CD14-positive monocyte (primary cell): ENCODE measurements around the gene LTBP1. TPM values are rescaled to one million over a fixed set of nuclear protein-coding genes. Genes with fewer than 3 reads are reported as not detected.

ENCODE experiments used
- DNase-seq, 3 donors: peaks; one replicate each; pipeline ENCODE4 v3.0.0-alpha.2; 2011 to 2022
- H2AFZ ChIP-seq: 2 replicates; pipeline ENCODE4 v1.6.0; 2012; ENCODE audit warnings: mild to moderate bottlenecking, low read depth, low read length, inconsistent platforms; ENCODE audit not compliant: insufficient read depth, poor library complexity, severe bottlenecking
- H3K27ac ChIP-seq, 2 donors: 1 replicate in 1 of 2; 2 replicates in 1 of 2; pipeline ENCODE4 v1.5.1; 2012 to 2013; ENCODE audit warnings: low read length in 2 of 2, control low read depth in 1 of 2, inconsistent platforms in 1 of 2, low read depth in 1 of 2, mild to moderate bottlenecking in 1 of 2
- H3K27me3 ChIP-seq, 2 donors: one replicate each; pipeline versions ENCODE4 v1.6.0 to v1.6.1; 2011 to 2013; ENCODE audit warnings: low read length in 2 of 2; ENCODE audit not compliant: control insufficient read depth in 2 of 2, insufficient read depth in 2 of 2
- H3K36me3 ChIP-seq, 2 donors: replicated peaks in 1 of 2; 1 replicate in 1 of 2; 2 replicates in 1 of 2; pipeline versions ENCODE4 v1.5.1 to v1.6.1; 2012 to 2013; ENCODE audit warnings: low read length in 2 of 2, control low read depth in 1 of 2, inconsistent platforms in 1 of 2, mild to moderate bottlenecking in 1 of 2; ENCODE audit not compliant: insufficient read depth in 2 of 2, control insufficient read depth in 1 of 2
- H3K4me1 ChIP-seq, 2 donors: 1 replicate in 1 of 2; 2 replicates in 1 of 2; pipeline versions ENCODE4 v1.5.1 to v1.6.1; 2012 to 2013; ENCODE audit warnings: low read length in 2 of 2, control low read depth in 1 of 2, inconsistent platforms in 1 of 2, mild to moderate bottlenecking in 1 of 2, moderate library complexity in 1 of 2; ENCODE audit not compliant: insufficient read depth in 2 of 2, control insufficient read depth in 1 of 2
- H3K4me2 ChIP-seq: replicated peaks from 2 replicates; pipeline ENCODE3; 2012; ENCODE audit warnings: low read length, moderate library complexity, mild to moderate bottlenecking; ENCODE audit not compliant: poor library complexity, severe bottlenecking; ENCODE audit errors: extremely low read depth
- H3K4me3 ChIP-seq, 3 experiments: fragments of 200-600 bp in 1 of 3; sonication (generic) in 1 of 3; replicated peaks in 1 of 3; 1 replicate in 2 of 3; 2 replicates in 1 of 3; pipeline ENCODE4 v1.5.1; 2011 to 2013; ENCODE audit warnings: low read length in 3 of 3, mild to moderate bottlenecking in 3 of 3, control low read depth in 2 of 3, low read depth in 2 of 3, inconsistent platforms in 1 of 3, moderate library complexity in 1 of 3
- H3K79me2 ChIP-seq: 2 replicates; pipeline ENCODE4 v1.6.0; 2012; ENCODE audit warnings: mild to moderate bottlenecking, control low read depth, inconsistent platforms, low read length, moderate library complexity; ENCODE audit not compliant: insufficient read depth
- H3K9ac ChIP-seq: 2 replicates; pipeline ENCODE4 v1.6.0; 2017; ENCODE audit warnings: low read length, mild to moderate bottlenecking; ENCODE audit not compliant: insufficient read depth, poor library complexity, severe bottlenecking
- H3K9me3 ChIP-seq, 2 donors: replicated peaks in 1 of 2; 1 replicate in 1 of 2; 2 replicates in 1 of 2; pipeline versions ENCODE4 v1.5.1 to v1.6.1; 2012 to 2013; ENCODE audit warnings: low read length in 2 of 2, control low read depth in 1 of 2; ENCODE audit not compliant: control insufficient read depth in 1 of 2, insufficient read depth in 1 of 2
- H4K20me1 ChIP-seq: 2 replicates; pipeline ENCODE4 v1.6.0; 2012; ENCODE audit warnings: mild to moderate bottlenecking, low read length, control low read depth, moderate library complexity; ENCODE audit not compliant: insufficient read depth
- H3K27ac Mint-ChIP-seq, 7 donors: one replicate each; pipeline ENCODE4 v1.8.0; 2020; ENCODE audit warnings: mild to moderate bottlenecking in 7 of 7, mixed read lengths in 7 of 7, moderate library complexity in 6 of 7, inconsistent platforms in 2 of 7
- H3K27me3 Mint-ChIP-seq, 3 donors: one replicate each; pipeline ENCODE4 v1.8.0; 2021 to 2022; ENCODE audit warnings: low read depth in 3 of 3, mild to moderate bottlenecking in 3 of 3, mixed read lengths in 3 of 3, moderate library complexity in 3 of 3, inconsistent platforms in 1 of 3
- H3K36me3 Mint-ChIP-seq, 2 donors: one replicate each; pipeline ENCODE4 v1.8.0; 2020; ENCODE audit warnings: mixed read lengths in 2 of 2, inconsistent platforms in 1 of 2, mild to moderate bottlenecking in 1 of 2
- H3K4me1 Mint-ChIP-seq: one replicate; pipeline ENCODE4 v1.8.0; 2020; ENCODE audit warnings: mild to moderate bottlenecking, mixed read lengths
- H3K4me3 Mint-ChIP-seq, 2 donors: one replicate each; pipeline ENCODE4 v1.8.0; 2020; ENCODE audit warnings: mild to moderate bottlenecking in 2 of 2, mixed read lengths in 2 of 2, moderate library complexity in 1 of 2
- H3K9me3 Mint-ChIP-seq, 7 donors: one replicate each; pipeline ENCODE4 v1.8.0; 2020 to 2022; ENCODE audit warnings: mixed read lengths in 7 of 7, mild to moderate bottlenecking in 6 of 7, moderate library complexity in 6 of 7, inconsistent platforms in 2 of 7
- WGBS: methylation state at CpG from one replicate; pipeline ENCODE4 v1.1.5; 2013; ENCODE audit warnings: missing lambda C conversion rate; ENCODE audit not compliant: insufficient coverage; 5-methylcytosine and 5-hydroxymethylcytosine counted together
- intact Hi-C, 2 donors: fragments of 100-400 bp; cut with micrococcal nuclease; formaldehyde crosslinking; loops; one replicate each; pipeline versions ENCODE4 v1.15.0 to v1.15.1; 2023
- polyA plus RNA-seq, 3 donors: library from polyadenylated mRNA; depleted of rRNA in 1 of 3; unstranded in 2 of 3; stranded (reverse) in 1 of 3; fragments of 300-500 nt in 2 of 3; fragments of >200 nt in 1 of 3; fragmentation: Illumina TruSeq in 2 of 3; gene quantifications; 1 replicate in 2 of 3; 2 replicates in 1 of 3; pipeline ENCODE4 v1.2.3, GENCODE V29; 2012 to 2021
- TF ChIP-seq, protein P1 (sequence below): fragments of 200-600 bp; IDR thresholded peaks from one replicate; pipeline ENCODE4 v1.8.0; 2022; ENCODE audit warnings: antibody characterized with exemption, mild to moderate bottlenecking

LTBP1 gene
- polyA plus RNA-seq, 3 donors, result 0.18 to 0.24 TPM; not detected in 1

DNA sequence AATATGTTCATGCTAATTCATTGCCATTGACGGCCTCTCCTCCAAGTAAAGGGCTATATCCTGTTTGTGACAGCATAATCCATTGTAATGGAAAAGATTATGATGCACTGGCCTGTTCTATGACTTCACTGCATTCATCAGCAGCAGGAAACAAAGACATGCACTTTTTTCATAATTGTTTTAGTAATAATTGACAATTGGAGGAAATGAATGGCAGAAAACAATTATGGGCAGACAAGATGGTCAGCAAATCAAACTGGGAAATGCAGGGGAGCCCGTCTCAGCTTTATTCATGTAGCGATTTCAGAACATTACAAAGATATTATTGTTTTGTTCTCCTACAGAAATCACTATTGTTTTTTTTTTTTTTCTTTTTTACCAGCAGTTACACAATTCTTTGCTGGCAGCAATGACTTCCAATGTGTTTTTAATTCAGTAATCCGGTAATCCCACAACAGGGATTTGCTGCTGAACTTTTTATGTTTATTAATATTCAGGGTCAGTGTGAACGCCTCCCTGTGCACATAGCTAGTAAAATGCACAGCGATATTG is 495.9 kb downstream of the LTBP1 start:
- Histone ChIP-seq H3K4me1 (no peaks in the 10 kb centered on the region), H3K9me3 (no peaks in the 10 kb centered on the region), H3K9ac (no peak overlapping the region), H3K36me3 (no peaks in the 10 kb centered on the region), H2AFZ (no peak overlapping the region), H3K27ac (no peak overlapping the region), H4K20me1 (no peaks in the 10 kb centered on the region), H3K4me3 (no peak overlapping the region), H3K79me2 (no peaks in the 10 kb centered on the region), H3K27me3 (no peaks in the 10 kb centered on the region), H3K4me2 (no peak overlapping the region)
- Mint-ChIP-seq H3K27me3 (no peaks in the 10 kb centered on the region), H3K27ac (no peak overlapping the region), H3K9me3 (peaks cover 0 to 2% (median 0%) of the 10 kb centered on the region in 7 donors), H3K4me3 (no peak overlapping the region), H3K36me3 (no peaks in the 10 kb centered on the region), H3K4me1 (peaks cover 11% of the 10 kb centered on the region)
- DNase-seq, result no peak
- intact Hi-C loops, result no loop called here
- TF ChIP-seq, protein P1, sequence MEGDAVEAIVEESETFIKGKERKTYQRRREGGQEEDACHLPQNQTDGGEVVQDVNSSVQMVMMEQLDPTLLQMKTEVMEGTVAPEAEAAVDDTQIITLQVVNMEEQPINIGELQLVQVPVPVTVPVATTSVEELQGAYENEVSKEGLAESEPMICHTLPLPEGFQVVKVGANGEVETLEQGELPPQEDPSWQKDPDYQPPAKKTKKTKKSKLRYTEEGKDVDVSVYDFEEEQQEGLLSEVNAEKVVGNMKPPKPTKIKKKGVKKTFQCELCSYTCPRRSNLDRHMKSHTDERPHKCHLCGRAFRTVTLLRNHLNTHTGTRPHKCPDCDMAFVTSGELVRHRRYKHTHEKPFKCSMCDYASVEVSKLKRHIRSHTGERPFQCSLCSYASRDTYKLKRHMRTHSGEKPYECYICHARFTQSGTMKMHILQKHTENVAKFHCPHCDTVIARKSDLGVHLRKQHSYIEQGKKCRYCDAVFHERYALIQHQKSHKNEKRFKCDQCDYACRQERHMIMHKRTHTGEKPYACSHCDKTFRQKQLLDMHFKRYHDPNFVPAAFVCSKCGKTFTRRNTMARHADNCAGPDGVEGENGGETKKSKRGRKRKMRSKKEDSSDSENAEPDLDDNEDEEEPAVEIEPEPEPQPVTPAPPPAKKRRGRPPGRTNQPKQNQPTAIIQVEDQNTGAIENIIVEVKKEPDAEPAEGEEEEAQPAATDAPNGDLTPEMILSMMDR, result no peak
- WGBS, result 100% methylated on average over 1 of the region's 6 CpGs

DNA sequence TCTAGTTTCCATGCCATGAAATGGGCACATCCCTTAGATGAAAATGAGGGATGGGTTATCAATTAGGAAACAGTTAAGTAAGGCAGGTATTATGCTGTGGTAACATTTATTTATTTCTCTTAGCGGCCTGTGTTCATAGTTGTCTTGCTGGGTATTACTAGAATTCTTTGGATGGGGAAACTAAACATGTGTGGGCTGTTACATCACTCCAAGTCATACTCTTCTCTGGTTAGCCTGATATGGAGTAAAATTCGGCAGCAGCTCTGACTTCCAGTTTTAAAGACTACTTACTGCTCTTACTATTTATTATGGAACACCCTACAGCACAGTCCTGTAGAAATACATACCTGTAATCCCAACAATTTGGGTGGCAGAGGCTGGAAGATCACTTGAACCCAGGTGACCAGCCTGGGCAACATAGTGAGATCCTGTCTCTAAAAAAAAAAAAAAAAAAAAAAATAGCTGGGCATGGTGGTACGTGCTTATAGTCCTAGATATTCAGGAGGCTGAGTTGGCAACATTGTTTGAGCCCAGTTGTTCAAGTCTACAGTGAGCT is 496.6 kb downstream of the LTBP1 start:
- no peak overlapping the region for H2AFZ ChIP-seq
- TF ChIP-seq, protein P1, result no peak
- H3K27me3 Mint-ChIP-seq, result no peaks in the 10 kb centered on the region
- H4K20me1 ChIP-seq, result no peaks in the 10 kb centered on the region
- H3K9me3 ChIP-seq, result no peaks in the 10 kb centered on the region
- H3K4me1 ChIP-seq, result peaks cover 0 to 5% of the 10 kb centered on the region in 2 donors
- no peak overlapping the region for H3K4me3 Mint-ChIP-seq
- no peak overlapping the region for H3K4me3 ChIP-seq
- peak overlapping the region in 1 of 7 donors; percentile 2 for H3K27ac Mint-ChIP-seq
- no peaks in the 10 kb centered on the region for H3K36me3 ChIP-seq
- peaks cover 16% of the 10 kb centered on the region for H3K4me1 Mint-ChIP-seq
- no peak overlapping the region for H3K9ac ChIP-seq
- no peak overlapping the region for H3K27ac ChIP-seq
- intact Hi-C loops, result no loop called here
- H3K27me3 ChIP-seq, result no peaks in the 10 kb centered on the region
- DNase-seq, result no peak
- H3K4me2 ChIP-seq, result no peak overlapping the region
- no CpG with 5 or more reads among the region's 3 CpGs for WGBS
- no peaks in the 10 kb centered on the region for H3K79me2 ChIP-seq
- H3K36me3 Mint-ChIP-seq, result no peaks in the 10 kb centered on the region
- H3K9me3 Mint-ChIP-seq, result peaks cover 0 to 2% (median 0%) of the 10 kb centered on the region in 7 donors
